GM23338 (cell line): ENCODE results near the gene MAPK6.

Experiments used
- CREB1 ChIP-seq: fragments of 250-450 bp; sonication (Bioruptor Pico); IDR thresholded peaks from 2 replicates; pipeline ENCODE4 v1.5.0; 2020; ENCODE audit warnings: low read depth, mild to moderate bottlenecking, moderate library complexity
- CTCF ChIP-seq, 2 experiments: fragments of 200-600 bp in 1 of 2; sonication (generic) in 1 of 2; conservative IDR thresholded peaks; 2 replicates each; pipeline versions ENCODE4 v1.5.1 to v1.6.1; 2016 to 2017; ENCODE audit warnings: antibody characterized with exemption in 2 of 2, low read depth in 2 of 2, mild to moderate bottlenecking in 2 of 2, moderate library complexity in 1 of 2
- EZH2 ChIP-seq: fragments of 200-600 bp; sonication (generic); IDR thresholded peaks from one replicate; pipeline ENCODE4 v1.8.0; 2017; ENCODE audit warnings: antibody characterized with exemption, mild to moderate bottlenecking, low read depth; ENCODE audit not compliant: unreplicated experiment
- EZH2phosphoT487 ChIP-seq: fragments of 200-600 bp; sonication (generic); IDR thresholded peaks from one replicate; pipeline ENCODE4 v1.8.1; 2018; ENCODE audit warnings: antibody characterized with exemption; ENCODE audit not compliant: unreplicated experiment
- NANOG ChIP-seq: IDR thresholded peaks from 2 replicates; pipeline ENCODE4 v1.6.1; 2016; ENCODE audit warnings: antibody characterized with exemption, borderline replicate concordance
- POLR2AphosphoS5 ChIP-seq: IDR thresholded peaks from 2 replicates; pipeline ENCODE4 v1.6.1; 2016; ENCODE audit warnings: antibody characterized with exemption, low read depth
- TF ChIP-seq, protein P1 (sequence below): IDR thresholded peaks from one replicate; pipeline ENCODE4 v1.6.1; 2018; ENCODE audit warnings: antibody characterized with exemption; ENCODE audit not compliant: unreplicated experiment

- TF ChIP-seq NANOG (no peak), EZH2 (no peak), CTCF (conservative IDR thresholded peaks at IDR 0.05; ENCODE audit: low read depth in 2 of 2) (no peak), CREB1 (no peak), POLR2AphosphoS5 (no peak), EZH2phosphoT487 (no peak)
- TF ChIP-seq, protein P1, sequence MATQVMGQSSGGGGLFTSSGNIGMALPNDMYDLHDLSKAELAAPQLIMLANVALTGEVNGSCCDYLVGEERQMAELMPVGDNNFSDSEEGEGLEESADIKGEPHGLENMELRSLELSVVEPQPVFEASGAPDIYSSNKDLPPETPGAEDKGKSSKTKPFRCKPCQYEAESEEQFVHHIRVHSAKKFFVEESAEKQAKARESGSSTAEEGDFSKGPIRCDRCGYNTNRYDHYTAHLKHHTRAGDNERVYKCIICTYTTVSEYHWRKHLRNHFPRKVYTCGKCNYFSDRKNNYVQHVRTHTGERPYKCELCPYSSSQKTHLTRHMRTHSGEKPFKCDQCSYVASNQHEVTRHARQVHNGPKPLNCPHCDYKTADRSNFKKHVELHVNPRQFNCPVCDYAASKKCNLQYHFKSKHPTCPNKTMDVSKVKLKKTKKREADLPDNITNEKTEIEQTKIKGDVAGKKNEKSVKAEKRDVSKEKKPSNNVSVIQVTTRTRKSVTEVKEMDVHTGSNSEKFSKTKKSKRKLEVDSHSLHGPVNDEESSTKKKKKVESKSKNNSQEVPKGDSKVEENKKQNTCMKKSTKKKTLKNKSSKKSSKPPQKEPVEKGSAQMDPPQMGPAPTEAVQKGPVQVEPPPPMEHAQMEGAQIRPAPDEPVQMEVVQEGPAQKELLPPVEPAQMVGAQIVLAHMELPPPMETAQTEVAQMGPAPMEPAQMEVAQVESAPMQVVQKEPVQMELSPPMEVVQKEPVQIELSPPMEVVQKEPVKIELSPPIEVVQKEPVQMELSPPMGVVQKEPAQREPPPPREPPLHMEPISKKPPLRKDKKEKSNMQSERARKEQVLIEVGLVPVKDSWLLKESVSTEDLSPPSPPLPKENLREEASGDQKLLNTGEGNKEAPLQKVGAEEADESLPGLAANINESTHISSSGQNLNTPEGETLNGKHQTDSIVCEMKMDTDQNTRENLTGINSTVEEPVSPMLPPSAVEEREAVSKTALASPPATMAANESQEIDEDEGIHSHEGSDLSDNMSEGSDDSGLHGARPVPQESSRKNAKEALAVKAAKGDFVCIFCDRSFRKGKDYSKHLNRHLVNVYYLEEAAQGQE = no peak
These were observed 37.5 kb downstream of the MAPK6 start for GRCh38 chr15:52056496-52056895.
